Measurements from ENCODE around the gene NEAT1. TPM values are rescaled to one million over a fixed set of nuclear protein-coding genes. Genes with fewer than 3 reads are reported as not detected.
A peak's percentile ranks its signal among the peaks of the same experiment; 100 is the strongest.
"Not testable (repeated sequence)": the region's sequence is repeated elsewhere in the genome, so short reads cannot be mapped to it uniquely, and the experiment has no call there.

The NEAT1 gene
- total RNA-seq, 6 experiments from 2014 or later = 202 to 1,225 (median 767) TPM

GRCh38 chr11:65454311-65454695 lies 31.7 kb downstream of the NEAT1 start:
- Histone ChIP-seq H3K4me3 (no peak overlapping the region), H3K27ac (peak overlapping the region in 1 of 3 donors; percentile 56), H3K36me3 (no peaks in the 10 kb centered on the region), H3K27me3 (no peaks in the 10 kb centered on the region), H3K9me3 (no peaks in the 10 kb centered on the region), H3K4me1 (peaks cover 0 to 8% (median 0%) of the 10 kb centered on the region in 4 donors)
- DNase-seq (peak in 2 of 3 donors; percentile 33 to 34), ATAC-seq (no peak)
- intact Hi-C loops (cut with DNase I) = no loop called here
- 80% methylated on average over 10 of the region's 10 CpGs for WGBS (ENCODE audit: insufficient coverage, low coverage, low lambda C conversion rate, missing lambda C conversion rate)
- no peak for TF ChIP-seq CTCF (IDR thresholded peaks at IDR 0.05)
- no peak for TF ChIP-seq POLR2A (IDR thresholded peaks at IDR 0.05)

GRCh38 chr11:65454696-65455456 lies 32.3 kb downstream of the NEAT1 start:
- WGBS (ENCODE audit: insufficient coverage, low coverage, low lambda C conversion rate, missing lambda C conversion rate) = 4% methylated on average over 30 of the region's 47 CpGs
- peak overlapping the region; percentile 35 to 52 (median 40) for H3K4me3 ChIP-seq
- peak in 1 of 4 donors; percentile 4 for TF ChIP-seq CTCF (IDR thresholded peaks at IDR 0.05)
- TF ChIP-seq POLR2A (IDR thresholded peaks at IDR 0.05) = peak; percentile 70
- H3K4me1 ChIP-seq = peaks cover 0 to 8% (median 0%) of the 10 kb centered on the region in 4 donors
- DNase-seq = peak; percentile 88 to 92 (median 92)
- peak; percentile 90 to 97 (median 96) for ATAC-seq
- H3K27ac ChIP-seq = peak overlapping the region; percentile 56 to 73 (median 58)
- no peaks in the 10 kb centered on the region for H3K27me3 ChIP-seq
- intact Hi-C loops (cut with DNase I) = no loop called here
- H3K9me3 ChIP-seq = no peaks in the 10 kb centered on the region
- no peaks in the 10 kb centered on the region for H3K36me3 ChIP-seq

- no peak overlapping the region for H3K4me3 ChIP-seq
- no peak for TF ChIP-seq CTCF (IDR thresholded peaks at IDR 0.05)
- TF ChIP-seq POLR2A (IDR thresholded peaks at IDR 0.05) = no peak
- H3K36me3 ChIP-seq = no peaks in the 10 kb centered on the region
- H3K4me1 ChIP-seq = peaks cover 0 to 13% (median 1%) of the 10 kb centered on the region in 4 donors
- H3K27ac ChIP-seq = no peak overlapping the region
- H3K9me3 ChIP-seq = no peaks in the 10 kb centered on the region
- no peaks in the 10 kb centered on the region for H3K27me3 ChIP-seq
- 88% methylated on average over 3 of the region's 3 CpGs for WGBS (ENCODE audit: insufficient coverage, low coverage, low lambda C conversion rate, missing lambda C conversion rate)
- DNase-seq (no peak), ATAC-seq (no peak)
- intact Hi-C loops (cut with DNase I) = no loop called here
Measured at GRCh38 chr11:65456418-65456817, 33.8 kb downstream of the NEAT1 start.

- Histone ChIP-seq H3K4me3 (no peak overlapping the region), H3K9me3 (no peaks in the 10 kb centered on the region), H3K27me3 (no peaks in the 10 kb centered on the region), H3K36me3 (no peaks in the 10 kb centered on the region), H3K4me1 (peaks cover 0 to 12% (median 3%) of the 10 kb centered on the region in 4 donors), H3K27ac (no peak overlapping the region)
- TF ChIP-seq POLR2A (IDR thresholded peaks at IDR 0.05) (no peak), CTCF (IDR thresholded peaks at IDR 0.05) (no peak)
- 73% methylated on average over 2 of the region's 7 CpGs for WGBS (ENCODE audit: insufficient coverage, low coverage, low lambda C conversion rate, missing lambda C conversion rate)
- intact Hi-C loops (cut with DNase I) = no loop called here
- peak in 1 of 3 donors; percentile 35 for DNase-seq
- no peak for ATAC-seq
Measured at GRCh38 chr11:65459552-65459951, 37.0 kb downstream of the NEAT1 start.

GRCh38 chr11:65465471-65465870 lies 42.9 kb downstream of the NEAT1 start:
- H3K4me1 ChIP-seq = peaks cover 0 to 24% (median 12%) of the 10 kb centered on the region in 4 donors
- DNase-seq, H3K36me3 ChIP-seq, H3K27me3 ChIP-seq, ATAC-seq, H3K4me3 ChIP-seq, H3K27ac ChIP-seq, H3K9me3 ChIP-seq: not testable (repeated sequence)
- 94% methylated on average over 15 of the region's 18 CpGs for whole genome bisulfite sequencing (ENCODE audit: insufficient coverage, low coverage, low lambda C conversion rate, missing lambda C conversion rate)
- intact Hi-C loops (cut with DNase I) = loop anchor here in 1 of 2 donors (10.0 kb wide), 1 partner anchor 49 kb away; no protein-coding TSS in a partner anchor

GRCh38 chr11:65467306-65467705 lies 44.7 kb downstream of the NEAT1 start:
- peaks cover 0 to 19% (median 9%) of the 10 kb centered on the region in 4 donors for H3K4me1 ChIP-seq
- 68% methylated on average over 6 of the region's 6 CpGs for WGBS (ENCODE audit: insufficient coverage, low coverage, low lambda C conversion rate, missing lambda C conversion rate)
- H3K36me3 ChIP-seq, ATAC-seq, H3K9me3 ChIP-seq, H3K4me3 ChIP-seq, DNase-seq, H3K27me3 ChIP-seq: not testable (repeated sequence)
- intact Hi-C loops (cut with DNase I) = loop anchor here in 1 of 2 donors (10.0 kb wide), 1 partner anchor 47 kb away; no protein-coding TSS in a partner anchor
- peak overlapping the region in 2 of 3 donors; percentile 40 to 43 for H3K27ac ChIP-seq
